Testis (tissue), 2 donors: Measurements from ENCODE around the gene FGGY.

Experiments
- POLR2A ChIP-seq: fragments of 450-650 bp; IDR thresholded peaks from one replicate; pipeline ENCODE4 v1.6.1; 2017; ENCODE audit warnings: antibody characterized with exemption, mild to moderate bottlenecking, moderate library complexity
- TF ChIP-seq, protein P1 (sequence below), 3 experiments: fragments of 450-650 bp in 2 of 3; fragments of 200-600 bp in 1 of 3; sonication (generic) in 1 of 3; IDR thresholded peaks; one replicate each; pipeline ENCODE4 v1.5.1; 2016 to 2019; ENCODE audit warnings: antibody characterized with exemption in 3 of 3, mild to moderate bottlenecking in 2 of 3, moderate library complexity in 1 of 3

GRCh38 chr1:59687081-59687480 is 390.2 kb downstream of the FGGY start:
- TF ChIP-seq, protein P1, sequence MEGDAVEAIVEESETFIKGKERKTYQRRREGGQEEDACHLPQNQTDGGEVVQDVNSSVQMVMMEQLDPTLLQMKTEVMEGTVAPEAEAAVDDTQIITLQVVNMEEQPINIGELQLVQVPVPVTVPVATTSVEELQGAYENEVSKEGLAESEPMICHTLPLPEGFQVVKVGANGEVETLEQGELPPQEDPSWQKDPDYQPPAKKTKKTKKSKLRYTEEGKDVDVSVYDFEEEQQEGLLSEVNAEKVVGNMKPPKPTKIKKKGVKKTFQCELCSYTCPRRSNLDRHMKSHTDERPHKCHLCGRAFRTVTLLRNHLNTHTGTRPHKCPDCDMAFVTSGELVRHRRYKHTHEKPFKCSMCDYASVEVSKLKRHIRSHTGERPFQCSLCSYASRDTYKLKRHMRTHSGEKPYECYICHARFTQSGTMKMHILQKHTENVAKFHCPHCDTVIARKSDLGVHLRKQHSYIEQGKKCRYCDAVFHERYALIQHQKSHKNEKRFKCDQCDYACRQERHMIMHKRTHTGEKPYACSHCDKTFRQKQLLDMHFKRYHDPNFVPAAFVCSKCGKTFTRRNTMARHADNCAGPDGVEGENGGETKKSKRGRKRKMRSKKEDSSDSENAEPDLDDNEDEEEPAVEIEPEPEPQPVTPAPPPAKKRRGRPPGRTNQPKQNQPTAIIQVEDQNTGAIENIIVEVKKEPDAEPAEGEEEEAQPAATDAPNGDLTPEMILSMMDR (IDR thresholded peaks at IDR 0.05) = no peak
- no peak for TF ChIP-seq POLR2A
